Hematopoietic multipotent progenitor cell treated with erythropoietin and hydrocortisone succinate and interleukin-3 and kit ligand, for 15 days (in vitro differentiated cells): Measurements from ENCODE around the gene CCDC14.
"Not testable (repeated sequence)": the region's sequence is repeated elsewhere in the genome, so short reads cannot be mapped to it uniquely, and the experiment has no call there.

Experiments
- DNase-seq: peaks from one replicate; pipeline ENCODE4 v3.0.0-alpha.2; 2015; ENCODE audit warnings: low spot score

CCDC14 gene

GRCh38 chr3:123899300-123899865 is 61.6 kb downstream of the CCDC14 start:
- no peak for DNase-seq

- no peak for DNase-seq
Measured at GRCh38 chr3:123893012-123893411, 68.0 kb downstream of the CCDC14 start.

- DNase-seq: no peak
Measured at GRCh38 chr3:123892195-123892594, 68.8 kb downstream of the CCDC14 start.

GRCh38 chr3:123890991-123891390 is 70.0 kb downstream of the CCDC14 start:
- DNase-seq: not testable (repeated sequence)

GRCh38 chr3:123890162-123890561 is 70.9 kb downstream of the CCDC14 start:
- not testable (repeated sequence) for DNase-seq

GRCh38 chr3:123884993-123885392 is 76.0 kb downstream of the CCDC14 start:
- DNase-seq: no peak

GRCh38 chr3:123884203-123884831 is 76.7 kb downstream of the CCDC14 start, which contains the start of gene MYLK:
MYLK (minus strand) TSS chr3:123884332; CDS start chr3:123793841, 90,491 bp downstream.
- no peak for DNase-seq

- DNase-seq: no peak
Measured at GRCh38 chr3:123883701-123884202, 77.3 kb downstream of the CCDC14 start.

- DNase-seq: no peak
Measured at GRCh38 chr3:123883111-123883510, 77.9 kb downstream of the CCDC14 start.

GRCh38 chr3:123881771-123882170 is 79.3 kb downstream of the CCDC14 start:
- no peak for DNase-seq

- DNase-seq: no peak
Measured at GRCh38 chr3:123880998-123881561, 79.9 kb downstream of the CCDC14 start.

- no peak for DNase-seq
Measured at GRCh38 chr3:123878807-123879206, 82.2 kb downstream of the CCDC14 start.

GRCh38 chr3:123877965-123878364 is 83.1 kb downstream of the CCDC14 start:
- DNase-seq: no peak

GRCh38 chr3:123877466-123877865 is 83.6 kb downstream of the CCDC14 start:
- no peak for DNase-seq

- DNase-seq: no peak
Measured at GRCh38 chr3:123876858-123877257, 84.2 kb downstream of the CCDC14 start.

- DNase-seq: no peak
Measured at GRCh38 chr3:123872621-123873020, 88.4 kb downstream of the CCDC14 start.

- DNase-seq: no peak
Measured at GRCh38 chr3:123871946-123872345, 89.1 kb downstream of the CCDC14 start.

GRCh38 chr3:123870033-123870432 is 91.0 kb downstream of the CCDC14 start:
- DNase-seq: no peak

- DNase-seq: no peak
Measured at GRCh38 chr3:123869165-123869564, 91.9 kb downstream of the CCDC14 start.

- DNase-seq: no peak
Measured at GRCh38 chr3:123864706-123865105, 96.3 kb downstream of the CCDC14 start.
